Ishikawa (cell line): ENCODE data around the gene PSAP.
A peak's percentile ranks its signal among the peaks of the same experiment; 100 is the strongest.

Source experiments
- CEBPB ChIP-seq: IDR thresholded peaks from 2 replicates; pipeline ENCODE4 v1.6.1; 2012
- CREB1 ChIP-seq: IDR thresholded peaks from 2 replicates; pipeline ENCODE4 v1.6.1; 2012; ENCODE audit warnings: low read depth
- EGR1 ChIP-seq: IDR thresholded peaks from 2 replicates; pipeline ENCODE4 v1.6.1; 2012
- EP300 ChIP-seq: IDR thresholded peaks from 2 replicates; pipeline ENCODE4 v1.6.1; 2012; ENCODE audit warnings: borderline replicate concordance
- FOXM1 ChIP-seq: IDR thresholded peaks from 2 replicates; pipeline ENCODE4 v1.6.1; 2012; ENCODE audit warnings: low read depth, borderline replicate concordance
- NFIC ChIP-seq: IDR thresholded peaks from 2 replicates; pipeline ENCODE4 v1.6.1; 2012
- RAD21 ChIP-seq: IDR thresholded peaks from 2 replicates; pipeline ENCODE4 v1.6.1; 2012; ENCODE audit warnings: low read depth
- TAF1 ChIP-seq: IDR thresholded peaks from 2 replicates; pipeline ENCODE4 v1.6.1; 2012; ENCODE audit warnings: low read depth, mild to moderate bottlenecking
- TCF12 ChIP-seq: IDR thresholded peaks from 2 replicates; pipeline ENCODE4 v1.6.1; 2012; ENCODE audit warnings: low read depth
- TEAD4 ChIP-seq: IDR thresholded peaks from 2 replicates; pipeline ENCODE4 v1.6.1; 2012
- YY1 ChIP-seq: IDR thresholded peaks from 2 replicates; pipeline ENCODE4 v1.6.1; 2012; ENCODE audit warnings: low read depth
- ZBTB7A ChIP-seq: IDR thresholded peaks from 2 replicates; pipeline ENCODE4 v1.6.1; 2012; ENCODE audit warnings: low read depth
- TF ChIP-seq, protein P1 (sequence below): IDR thresholded peaks from 2 replicates; pipeline ENCODE4 v1.6.1; 2012
- TF ChIP-seq, protein P2 (sequence below): IDR thresholded peaks from 2 replicates; pipeline ENCODE4 v1.6.1; 2012
- TF ChIP-seq, protein P3 (sequence below): IDR thresholded peaks from 2 replicates; pipeline ENCODE4 v1.6.1; 2012; ENCODE audit warnings: low read depth, mild to moderate bottlenecking

The PSAP gene

DNA sequence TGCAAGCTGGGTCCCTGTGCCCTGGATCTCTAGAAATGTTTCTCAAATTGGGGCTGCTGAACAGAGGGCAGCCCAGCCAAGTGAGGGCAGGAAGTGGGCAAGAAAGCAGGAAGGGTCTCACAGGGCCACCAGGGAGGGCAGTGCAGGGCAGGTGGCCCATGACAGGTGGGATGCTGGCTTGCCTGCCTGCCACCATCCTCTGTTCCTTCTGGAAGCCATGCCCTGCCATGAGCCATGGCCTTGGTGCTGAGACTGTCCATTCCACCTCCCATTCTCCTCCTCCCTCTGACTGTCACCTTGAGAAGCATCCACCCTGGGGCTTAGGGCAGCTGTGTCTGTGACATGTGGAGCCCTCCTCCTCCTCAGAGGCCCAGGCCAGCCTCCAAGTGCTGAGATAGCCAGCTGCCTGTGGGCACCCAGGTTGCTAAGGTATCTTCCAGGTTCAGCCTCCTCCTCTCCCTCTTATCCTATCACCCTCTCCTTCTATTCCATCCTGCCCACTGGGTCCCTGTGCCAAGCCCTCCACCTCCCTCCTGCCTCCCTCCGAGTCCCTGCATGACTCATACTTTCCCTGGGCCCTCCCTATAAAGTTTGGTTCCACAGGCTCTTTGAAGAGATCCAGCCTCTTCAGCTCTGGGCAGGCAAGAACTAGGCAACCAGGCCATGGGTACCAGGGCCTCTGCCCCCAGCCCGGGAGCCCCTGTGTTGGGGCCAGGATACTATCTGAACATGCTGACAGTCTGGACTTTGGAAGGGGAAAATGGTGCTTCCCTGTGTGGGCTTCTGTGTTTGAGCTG is 79.0 kb downstream of the PSAP start:
- TF ChIP-seq, protein P1, sequence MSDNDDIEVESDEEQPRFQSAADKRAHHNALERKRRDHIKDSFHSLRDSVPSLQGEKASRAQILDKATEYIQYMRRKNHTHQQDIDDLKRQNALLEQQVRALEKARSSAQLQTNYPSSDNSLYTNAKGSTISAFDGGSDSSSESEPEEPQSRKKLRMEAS, result no peak
- TF ChIP-seq, protein P2, sequence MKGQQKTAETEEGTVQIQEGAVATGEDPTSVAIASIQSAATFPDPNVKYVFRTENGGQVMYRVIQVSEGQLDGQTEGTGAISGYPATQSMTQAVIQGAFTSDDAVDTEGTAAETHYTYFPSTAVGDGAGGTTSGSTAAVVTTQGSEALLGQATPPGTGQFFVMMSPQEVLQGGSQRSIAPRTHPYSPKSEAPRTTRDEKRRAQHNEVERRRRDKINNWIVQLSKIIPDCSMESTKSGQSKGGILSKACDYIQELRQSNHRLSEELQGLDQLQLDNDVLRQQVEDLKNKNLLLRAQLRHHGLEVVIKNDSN, result 0 out of 2 replicates have a peak, but pooled peaks have one; percentile 11
- peak; percentile 50; the same call in 1 of the 2 replicates for TF ChIP-seq TCF12
- TF ChIP-seq FOXM1, result no peak
- TF ChIP-seq RAD21, result no peak
- peak; percentile 73 for TF ChIP-seq NFIC
- TF ChIP-seq EP300, result peak; percentile 61; the same call in 1 of the 2 replicates

DNA sequence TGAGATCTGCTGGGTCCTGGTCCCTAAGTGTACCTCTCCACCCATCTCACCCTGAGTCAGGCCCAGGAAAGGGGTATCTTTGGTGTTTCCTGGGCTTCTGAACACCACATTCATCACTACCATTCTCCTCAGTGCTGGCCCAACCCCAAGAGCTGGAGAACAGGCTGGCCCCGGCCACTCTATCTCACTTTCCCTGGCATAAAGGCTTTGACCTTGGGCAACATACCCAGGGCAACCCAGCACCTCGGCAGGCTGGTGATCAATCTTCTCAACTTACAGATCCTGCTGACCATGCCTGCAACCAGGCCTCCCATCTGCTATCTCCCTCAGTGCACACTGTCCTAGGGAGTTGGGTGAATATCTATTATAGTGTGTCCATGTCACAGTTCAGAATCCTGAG is 79.8 kb downstream of the PSAP start:
- TF ChIP-seq EP300 (no peak), TCF12 (no peak), TEAD4 (no peak), ZBTB7A (no peak), NFIC (no peak), TAF1 (no peak), CREB1 (no peak), EGR1 (no peak), FOXM1 (no peak), YY1 (no peak), CEBPB (no peak), RAD21 (no peak)
- TF ChIP-seq, protein P1, result no peak
- TF ChIP-seq, protein P2, result no peak
- TF ChIP-seq, protein P3, sequence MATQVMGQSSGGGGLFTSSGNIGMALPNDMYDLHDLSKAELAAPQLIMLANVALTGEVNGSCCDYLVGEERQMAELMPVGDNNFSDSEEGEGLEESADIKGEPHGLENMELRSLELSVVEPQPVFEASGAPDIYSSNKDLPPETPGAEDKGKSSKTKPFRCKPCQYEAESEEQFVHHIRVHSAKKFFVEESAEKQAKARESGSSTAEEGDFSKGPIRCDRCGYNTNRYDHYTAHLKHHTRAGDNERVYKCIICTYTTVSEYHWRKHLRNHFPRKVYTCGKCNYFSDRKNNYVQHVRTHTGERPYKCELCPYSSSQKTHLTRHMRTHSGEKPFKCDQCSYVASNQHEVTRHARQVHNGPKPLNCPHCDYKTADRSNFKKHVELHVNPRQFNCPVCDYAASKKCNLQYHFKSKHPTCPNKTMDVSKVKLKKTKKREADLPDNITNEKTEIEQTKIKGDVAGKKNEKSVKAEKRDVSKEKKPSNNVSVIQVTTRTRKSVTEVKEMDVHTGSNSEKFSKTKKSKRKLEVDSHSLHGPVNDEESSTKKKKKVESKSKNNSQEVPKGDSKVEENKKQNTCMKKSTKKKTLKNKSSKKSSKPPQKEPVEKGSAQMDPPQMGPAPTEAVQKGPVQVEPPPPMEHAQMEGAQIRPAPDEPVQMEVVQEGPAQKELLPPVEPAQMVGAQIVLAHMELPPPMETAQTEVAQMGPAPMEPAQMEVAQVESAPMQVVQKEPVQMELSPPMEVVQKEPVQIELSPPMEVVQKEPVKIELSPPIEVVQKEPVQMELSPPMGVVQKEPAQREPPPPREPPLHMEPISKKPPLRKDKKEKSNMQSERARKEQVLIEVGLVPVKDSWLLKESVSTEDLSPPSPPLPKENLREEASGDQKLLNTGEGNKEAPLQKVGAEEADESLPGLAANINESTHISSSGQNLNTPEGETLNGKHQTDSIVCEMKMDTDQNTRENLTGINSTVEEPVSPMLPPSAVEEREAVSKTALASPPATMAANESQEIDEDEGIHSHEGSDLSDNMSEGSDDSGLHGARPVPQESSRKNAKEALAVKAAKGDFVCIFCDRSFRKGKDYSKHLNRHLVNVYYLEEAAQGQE, result no peak

DNA sequence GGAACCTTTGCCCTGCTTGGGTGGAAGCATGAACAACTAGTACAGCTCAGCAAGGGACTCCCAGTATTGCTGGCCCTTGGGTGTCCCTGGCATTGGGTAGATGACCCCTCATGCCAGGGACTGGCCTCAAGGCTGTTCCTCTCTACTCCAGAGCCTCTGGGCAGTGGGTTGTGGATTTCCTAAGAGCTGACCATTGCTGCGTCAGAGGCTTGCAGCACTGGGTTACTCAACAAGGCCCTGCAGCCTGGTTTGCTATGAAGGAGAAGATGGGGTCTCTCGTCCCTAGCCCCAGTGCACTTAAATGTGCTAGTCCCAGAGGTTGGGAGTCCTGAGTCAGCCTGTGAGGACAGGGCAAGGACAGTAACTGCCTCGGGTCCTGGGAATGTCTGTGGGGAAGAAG is 80.3 kb downstream of the PSAP start:
- no peak for TF ChIP-seq TEAD4
- TF ChIP-seq RAD21, result no peak
- TF ChIP-seq CEBPB, result no peak
- TF ChIP-seq TCF12, result no peak
- TF ChIP-seq EGR1, result no peak
- TF ChIP-seq, protein P3, result no peak

DNA sequence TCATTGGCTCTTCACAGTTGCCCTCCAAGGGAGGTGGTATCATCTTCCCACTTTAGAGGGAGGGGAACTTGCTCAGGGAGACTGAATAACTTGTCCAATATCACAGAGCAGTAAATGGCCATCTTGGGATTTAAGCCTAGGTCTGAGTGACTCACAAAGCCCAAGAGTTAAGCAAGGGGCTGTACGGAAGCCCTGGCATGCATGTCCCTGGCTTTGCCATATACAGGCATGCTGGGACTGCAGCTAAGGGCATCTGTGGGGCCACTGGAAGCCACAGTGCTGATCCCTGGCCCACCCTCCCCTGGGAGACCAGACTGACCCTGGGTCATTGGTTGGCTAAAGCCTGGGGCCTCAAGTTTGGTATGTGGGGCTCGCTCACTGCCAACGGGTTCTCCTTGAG is 80.8 kb downstream of the PSAP start:
- no peak for TF ChIP-seq YY1

DNA sequence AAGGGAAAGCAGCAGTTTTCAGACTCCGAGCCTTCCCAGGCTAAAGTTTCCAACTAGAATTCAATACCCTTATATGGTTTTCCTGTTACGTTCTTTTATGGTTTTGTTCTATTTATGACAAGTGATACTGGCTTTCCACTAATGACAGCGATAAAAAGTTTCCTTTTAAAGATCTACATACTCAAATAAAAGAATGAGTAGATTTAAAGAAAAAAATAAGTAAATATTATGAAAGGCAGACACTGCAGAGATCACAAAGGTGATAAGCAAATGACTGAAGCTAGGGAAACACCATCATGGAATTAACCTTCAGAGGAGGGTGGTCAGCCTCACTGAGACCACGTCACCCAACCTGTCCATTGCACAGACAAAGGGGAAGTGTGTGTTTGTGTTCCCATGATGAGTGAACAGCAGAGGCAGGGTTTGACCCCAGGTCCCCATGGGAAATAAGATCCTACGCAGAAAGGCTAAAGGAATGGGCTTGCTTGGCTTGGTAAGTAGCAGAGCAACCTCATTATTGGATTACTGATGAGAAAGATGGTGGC is 81.7 kb downstream of the PSAP start:
- TF ChIP-seq CEBPB (no peak), TEAD4 (no peak), NFIC (no peak), ZBTB7A (no peak), TAF1 (no peak), FOXM1 (no peak), EGR1 (no peak), CREB1 (no peak), TCF12 (no peak), EP300 (no peak), YY1 (no peak), RAD21 (no peak)
- TF ChIP-seq, protein P3, result no peak
- TF ChIP-seq, protein P1, result no peak
- TF ChIP-seq, protein P2, result no peak
